GM18909 (cell line): ENCODE measurements around the gene MARVELD1.
"Not testable (repeated sequence)": the region's sequence is repeated elsewhere in the genome, so short reads cannot be mapped to it uniquely, and the experiment has no call there.

Experiments
- ATAC-seq: cut with Tn5 transposase; IDR thresholded peaks from one replicate; pipeline ENCODE4 v1.9.1; 2021; ENCODE audit warnings: mild to moderate bottlenecking; ENCODE audit not compliant: unreplicated experiment, poor library complexity

Gene MARVELD1

DNA sequence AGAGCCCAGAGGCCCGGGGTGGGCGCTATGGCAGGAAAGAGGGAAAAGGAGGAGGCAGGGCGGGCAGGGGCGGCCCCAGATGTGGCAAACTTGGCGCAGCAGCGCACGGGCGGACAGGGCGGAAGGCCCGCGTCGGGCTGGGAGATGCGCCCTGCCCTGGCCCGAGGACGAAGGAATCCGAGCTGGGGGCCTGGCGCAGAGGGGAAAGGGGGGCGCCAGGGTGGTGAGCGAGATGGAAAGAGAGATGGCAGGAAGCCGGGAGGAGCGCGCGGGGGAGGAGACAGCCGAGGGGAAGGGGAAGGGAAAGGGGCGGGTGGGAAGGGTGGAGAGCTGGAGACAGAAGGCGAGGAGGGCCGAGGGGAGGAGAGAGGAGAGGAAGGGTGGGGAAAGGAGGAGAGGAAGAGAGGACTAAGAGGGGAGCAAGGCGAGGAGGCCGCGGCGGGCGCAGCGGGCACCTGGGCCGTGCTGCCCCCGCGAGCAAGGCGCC, at the start of gene MARVELD1:
MARVELD1 (plus strand) TSS at position 392 of the 487 bp plus-strand sequence. CDS start 147 bp downstream, outside the sequence.
- ATAC-seq = no peak

GRCh38 chr10:97664282-97664850, 49.2 kb upstream of the MARVELD1 start:
- no peak for ATAC-seq

- ATAC-seq = no peak
These were observed 46.5 kb upstream of the MARVELD1 start for GRCh38 chr10:97666992-97667391.

- ATAC-seq = no peak
These were observed 46.1 kb upstream of the MARVELD1 start for GRCh38 chr10:97667463-97667862.

- ATAC-seq = no peak
These were observed 44.0 kb upstream of the MARVELD1 start for GRCh38 chr10:97669571-97669970.

DNA sequence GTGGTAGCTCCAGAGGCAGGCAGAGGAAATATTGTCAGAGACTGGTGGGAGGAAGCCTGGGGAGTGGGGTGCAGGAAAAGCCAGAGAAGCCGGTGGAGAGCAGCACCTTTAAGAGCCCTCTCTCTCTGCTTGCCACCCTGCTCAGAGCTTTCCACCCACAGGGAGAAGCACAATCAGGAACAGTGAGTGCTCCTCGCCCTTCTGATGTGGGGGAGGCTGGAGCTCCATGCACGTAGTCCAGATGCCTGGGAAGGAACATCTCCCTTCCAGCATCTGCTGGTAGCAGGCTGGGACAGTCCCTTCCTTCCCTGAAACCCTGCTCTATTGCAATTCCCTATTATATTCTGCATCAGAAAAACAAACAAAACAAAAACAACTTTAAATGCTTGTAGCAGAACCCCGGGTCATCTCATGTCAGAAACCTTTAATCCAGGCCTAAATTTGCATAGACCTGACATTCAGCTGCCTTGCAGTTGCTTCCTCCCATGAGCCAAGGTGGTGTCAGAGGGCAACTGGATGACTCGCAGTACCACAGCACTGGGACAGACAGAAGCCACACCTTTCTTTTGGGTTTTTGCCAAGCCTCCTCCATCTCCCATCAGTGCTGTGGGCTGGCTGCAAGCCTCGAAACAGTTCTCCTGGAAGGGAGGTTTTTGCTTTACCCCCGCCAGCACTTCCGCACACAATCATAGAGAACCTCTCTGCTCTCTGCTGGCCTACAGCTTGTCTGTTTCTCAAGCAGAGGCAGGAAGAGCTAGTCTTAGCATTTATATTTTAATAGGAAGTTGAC, 39.6 kb upstream of the MARVELD1 start:
- no peak for ATAC-seq

- ATAC-seq = no peak
These were observed 38.3 kb upstream of the MARVELD1 start for GRCh38 chr10:97675222-97675621.

DNA sequence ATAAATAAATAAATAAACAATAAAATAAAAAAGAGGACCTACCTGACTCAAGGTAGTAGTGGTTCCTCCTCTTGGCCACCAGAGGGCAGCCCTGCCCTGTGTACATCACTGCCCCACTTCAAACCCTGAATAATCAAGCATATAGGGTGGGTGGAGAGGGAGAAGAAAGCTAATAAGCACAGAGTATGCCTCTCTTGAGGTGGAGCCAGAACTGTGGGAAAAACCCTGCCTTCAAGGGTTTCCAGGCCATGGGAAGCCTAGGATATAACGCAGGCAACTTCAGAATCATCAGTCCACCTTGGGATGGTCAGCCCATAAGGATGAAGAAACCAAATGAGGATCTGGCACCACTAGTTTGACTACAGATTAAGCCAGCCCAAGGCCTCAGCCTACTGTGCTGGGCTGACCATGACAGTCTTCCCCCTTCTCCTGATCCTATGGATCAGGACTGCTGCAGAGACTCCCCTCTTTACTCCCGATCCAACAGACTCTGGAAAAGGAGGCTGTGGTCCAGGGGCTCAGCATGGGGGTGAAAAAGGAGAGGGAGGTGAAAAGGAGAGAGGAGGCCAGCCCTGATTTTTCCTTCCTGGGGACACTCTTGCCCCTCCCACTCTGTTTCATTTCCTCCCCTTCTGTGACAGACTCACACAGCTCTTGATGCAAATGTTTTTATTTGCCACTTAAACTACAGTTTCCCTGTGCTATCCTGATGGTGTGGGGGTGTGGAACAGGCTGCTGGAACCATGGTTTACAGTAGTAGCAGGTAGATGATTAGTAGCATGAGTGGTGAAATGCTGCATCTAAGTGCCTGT, 36.6 kb upstream of the MARVELD1 start:
- ATAC-seq = peak; percentile 78

DNA sequence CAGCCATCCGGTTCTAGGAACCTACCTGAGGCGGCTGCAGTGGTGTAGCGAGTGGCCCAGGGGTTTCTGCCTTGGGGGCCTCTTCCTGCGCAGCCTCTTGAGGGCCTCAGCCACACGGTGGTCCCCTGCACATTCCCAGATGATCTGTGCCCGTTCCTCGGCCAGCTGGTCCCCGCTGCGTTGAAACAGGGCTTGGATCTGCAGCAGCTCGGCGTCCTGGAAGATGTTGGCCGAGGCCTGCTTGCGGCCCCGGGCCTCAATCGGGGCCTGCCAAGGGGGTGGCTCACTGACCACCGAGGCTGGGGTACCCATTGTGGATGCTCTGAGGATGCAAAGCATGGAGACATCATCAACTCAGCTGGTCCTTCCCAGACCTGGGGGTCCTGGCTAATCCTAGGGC, 33.9 kb upstream of the MARVELD1 start:
- ATAC-seq = no peak

- ATAC-seq = no peak
These were observed 31.5 kb upstream of the MARVELD1 start for GRCh38 chr10:97682042-97682441.

GRCh38 chr10:97683556-97684367, 29.8 kb upstream of the MARVELD1 start:
- no peak for ATAC-seq

- not testable (repeated sequence) for ATAC-seq
These were observed 29.2 kb upstream of the MARVELD1 start for GRCh38 chr10:97684368-97684713.

DNA sequence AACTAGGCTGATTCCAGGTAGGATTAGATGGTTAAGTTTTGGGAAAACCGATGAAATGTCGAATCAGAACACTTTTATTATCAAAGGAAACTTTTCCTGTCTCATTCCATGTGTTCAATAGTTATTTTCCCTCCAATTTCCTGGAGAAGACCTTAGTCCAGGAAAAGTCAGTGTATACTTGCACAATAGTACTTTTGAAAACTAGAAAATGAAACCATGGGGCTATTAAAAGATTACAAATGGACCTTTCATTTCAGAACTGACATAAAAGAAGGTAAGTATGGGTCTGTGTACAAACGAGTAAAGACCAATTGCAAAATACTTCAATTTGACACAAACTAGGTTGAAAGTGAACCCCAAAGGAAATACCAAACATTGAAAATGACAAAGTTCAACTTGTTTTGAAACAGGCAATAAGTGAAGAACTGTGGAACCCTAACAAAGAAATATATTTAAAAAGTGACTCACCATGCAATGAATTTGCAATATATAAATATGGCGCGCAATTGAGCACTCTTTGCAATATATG, 28.6 kb upstream of the MARVELD1 start:
- ATAC-seq = no peak

- ATAC-seq = no peak
These were observed 28.1 kb upstream of the MARVELD1 start for GRCh38 chr10:97685395-97685958.

GRCh38 chr10:97686301-97686961, 27.1 kb upstream of the MARVELD1 start:
- no peak for ATAC-seq

DNA sequence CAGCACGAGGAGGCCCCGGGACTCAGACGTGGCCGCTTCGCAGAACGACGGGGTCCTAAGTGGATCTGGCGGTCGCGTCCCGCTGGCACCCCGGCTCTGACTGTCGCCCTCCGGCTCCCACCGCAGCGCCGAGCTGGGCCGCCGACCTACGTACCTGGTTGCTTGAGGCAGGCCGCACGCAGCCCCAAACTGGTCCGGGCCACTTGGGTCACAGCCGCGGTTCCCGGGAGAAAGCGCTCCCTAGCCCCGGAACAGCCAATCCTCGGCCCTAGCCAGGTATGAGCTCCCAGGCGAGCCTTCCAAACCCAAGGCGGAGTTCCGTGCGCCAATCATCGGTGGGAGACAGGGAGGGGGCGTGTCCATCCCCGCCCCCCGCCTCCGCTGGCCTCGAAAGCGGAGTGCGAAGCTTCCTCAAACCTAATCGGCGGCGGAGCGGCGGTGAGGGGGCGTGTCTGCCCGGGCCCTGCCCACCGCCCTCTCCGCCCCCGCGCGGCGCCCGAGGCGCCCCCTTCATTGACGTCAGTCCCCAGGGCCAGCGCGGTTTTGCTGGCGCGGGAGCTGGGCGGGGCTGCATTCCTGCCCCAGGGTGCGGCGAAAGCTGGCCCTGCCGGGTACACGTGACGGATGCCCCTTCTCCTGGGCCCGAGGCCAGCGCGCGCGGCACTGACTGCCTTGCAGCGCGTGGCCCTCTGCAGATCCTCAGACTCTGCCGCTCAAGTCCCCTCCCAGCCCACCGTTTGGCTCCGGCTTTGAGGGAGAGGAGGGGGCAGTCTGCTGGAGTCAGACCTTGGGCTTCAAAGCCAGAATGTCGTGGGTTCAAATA, 26.4 kb upstream of the MARVELD1 start, which contains the start of gene AVPI1:
AVPI1 (minus strand) TSS at position 280 of the 823 bp plus-strand sequence. CDS start 7,336 bp downstream, outside the sequence.
- ATAC-seq = peak; percentile 95

- no peak for ATAC-seq
These were observed 25.4 kb upstream of the MARVELD1 start for GRCh38 chr10:97687785-97688781.
